B cell (primary cell): ENCODE measurements around the gene CD300LD. TPM values are rescaled to one million over a fixed set of nuclear protein-coding genes. Genes with fewer than 3 reads are reported as not detected.

ENCODE experiments used
- ATAC-seq: fragments of 200-7000 bp; cut with Tn5 transposase; one replicate; pipeline ENCODE4 v1.10.0; 2021; ENCODE audit warnings: low read depth, mild to moderate bottlenecking, moderate number of reproducible peaks, moderate library complexity
- CTCF ChIA-PET: fragments of 350-600 bp; sonication (Branson Sonifier 250); formaldehyde crosslinking; loops from one replicate; lab custom pipeline; 2021; ENCODE audit warnings: antibody characterized with exemption, inconsistent platforms; lab: Charles Lee
- POLR2A ChIA-PET: fragments of 350-600 bp; sonication (Branson Sonifier 250); formaldehyde crosslinking; loops from one replicate; lab custom pipeline; 2021; ENCODE audit warnings: antibody characterized with exemption; lab: Charles Lee
- DNase-seq: peaks from one replicate; pipeline ENCODE4 v3.0.0; 2013
- H2AFZ ChIP-seq: 2 replicates; pipeline ENCODE4 v1.6.1; 2012; ENCODE audit warnings: mild to moderate bottlenecking, low read depth, low read length; ENCODE audit not compliant: insufficient read depth, poor library complexity, severe bottlenecking
- H3K27ac ChIP-seq, 2 donors: 1 replicate in 1 of 2; 2 replicates in 1 of 2; pipeline ENCODE4 v1.5.1; 2012 to 2013; ENCODE audit warnings: low read length in 2 of 2, mild to moderate bottlenecking in 2 of 2, moderate library complexity in 1 of 2
- H3K27me3 ChIP-seq, 4 experiments: fragments of 200-600 bp in 1 of 4; sonication (generic) in 1 of 4; replicated peaks in 1 of 4; 1 replicate in 2 of 4; 2 replicates in 2 of 4; pipeline versions ENCODE4 v1.6.1 to v1.7.0; 2013 to 2016; ENCODE audit warnings: low read length in 3 of 4, mild to moderate bottlenecking in 2 of 4, mixed read lengths in 1 of 4, moderate library complexity in 1 of 4; ENCODE audit not compliant: insufficient read depth in 4 of 4, control insufficient read depth in 3 of 4; ENCODE audit errors: control extremely low read depth in 1 of 4
- H3K36me3 ChIP-seq, 2 experiments: replicated peaks in 1 of 2; 1 replicate in 1 of 2; 2 replicates in 1 of 2; pipeline versions ENCODE4 v1.6.1 to v1.7.1; 2013; ENCODE audit warnings: low read length in 1 of 2; ENCODE audit not compliant: insufficient read depth in 2 of 2, control insufficient read depth in 1 of 2; ENCODE audit errors: control extremely low read depth in 1 of 2, extremely low read depth in 1 of 2
- H3K4me1 ChIP-seq, 2 donors: fragments of 200-600 bp in 1 of 2; sonication (generic) in 1 of 2; 1 replicate in 1 of 2; 2 replicates in 1 of 2; pipeline versions ENCODE4 v1.5.1 to v1.6.1; 2013 to 2017; ENCODE audit warnings: low read length in 2 of 2; ENCODE audit not compliant: control insufficient read depth in 2 of 2, insufficient read depth in 2 of 2
- H3K4me2 ChIP-seq: replicated peaks from 2 replicates; pipeline ENCODE3; 2012; ENCODE audit warnings: mild to moderate bottlenecking, low read depth, low read length; ENCODE audit not compliant: poor library complexity, severe bottlenecking
- H3K4me3 ChIP-seq, 5 experiments: fragments of 200-600 bp in 1 of 5; sonication (generic) in 1 of 5; 1 replicate in 3 of 5; 2 replicates in 2 of 5; pipeline versions ENCODE4 v1.5.1 to v1.7.0; 2011 to 2016; ENCODE audit warnings: low read length in 4 of 5, mild to moderate bottlenecking in 4 of 5, low read depth in 2 of 5, control low read depth in 1 of 5, moderate library complexity in 1 of 5; ENCODE audit not compliant: insufficient read depth in 1 of 5; ENCODE audit errors: control extremely low read depth in 1 of 5, extremely low read depth in 1 of 5
- H3K79me2 ChIP-seq: fragments of 200-600 bp; sonication (generic); one replicate; pipeline ENCODE4 v1.6.0; 2016; ENCODE audit warnings: low read length; ENCODE audit not compliant: control insufficient read depth, insufficient read depth
- H3K9ac ChIP-seq: fragments of 200-600 bp; sonication (generic); 2 replicates; pipeline ENCODE4 v1.6.1; 2017; ENCODE audit warnings: mild to moderate bottlenecking, low read length, moderate library complexity
- H3K9me3 ChIP-seq, 3 donors: one replicate each; pipeline versions ENCODE4 v1.6.1 to v1.7.1; 2013; ENCODE audit warnings: low read length in 2 of 3; ENCODE audit not compliant: control insufficient read depth in 2 of 3, insufficient read depth in 1 of 3; ENCODE audit errors: control extremely low read depth in 1 of 3
- H4K20me1 ChIP-seq: 2 replicates; pipeline ENCODE4 v1.6.0; 2012; ENCODE audit warnings: mild to moderate bottlenecking, low read length; ENCODE audit not compliant: insufficient read depth, control insufficient read depth, poor library complexity, severe bottlenecking
- H3K27ac Mint-ChIP-seq: one replicate; pipeline ENCODE4 v1.8.0; 2021; ENCODE audit warnings: mixed read lengths
- H3K27me3 Mint-ChIP-seq: one replicate; pipeline ENCODE4 v1.8.0; 2021; ENCODE audit warnings: mixed read lengths
- H3K4me1 Mint-ChIP-seq: one replicate; pipeline ENCODE4 v1.8.0; 2021; ENCODE audit warnings: mixed read lengths
- H3K4me3 Mint-ChIP-seq: one replicate; pipeline ENCODE4 v1.8.0; 2021; ENCODE audit warnings: mixed read lengths
- H3K9me3 Mint-ChIP-seq: one replicate; pipeline ENCODE4 v1.8.0; 2022; ENCODE audit warnings: mixed read lengths; ENCODE audit not compliant: insufficient read depth
- CTCF ChIP-seq: fragments of 200-600 bp; IDR thresholded peaks from one replicate; pipeline ENCODE4 v1.8.0; 2022; ENCODE audit warnings: antibody characterized with exemption, mild to moderate bottlenecking
- EZH2 ChIP-seq: IDR thresholded peaks from 2 replicates; pipeline ENCODE4 v1.6.1; 2012; ENCODE audit warnings: borderline replicate concordance, low read depth, mild to moderate bottlenecking, moderate library complexity, low read length; ENCODE audit not compliant: insufficient read depth, poor library complexity, severe bottlenecking
- WGBS: methylation state at CpG from one replicate; pipeline ENCODE4 v1.1.5; 2013; ENCODE audit warnings: missing lambda C conversion rate; ENCODE audit not compliant: insufficient coverage; 5-methylcytosine and 5-hydroxymethylcytosine counted together
- intact Hi-C: fragments of 100-400 bp; cut with micrococcal nuclease; formaldehyde crosslinking; loops from one replicate; pipeline ENCODE4 v1.10.0; 2022
- polyA plus RNA-seq: library from polyadenylated mRNA; depleted of rRNA; stranded (reverse); fragments of >200 nt; gene quantifications from 2 replicates; pipeline ENCODE4 v1.2.3, GENCODE V29; 2012
- total RNA-seq, 2 donors: library from RNA; stranded (reverse); fragments of 120-200 nt in 1 of 2; gene quantifications; 1 replicate in 1 of 2; 2 replicates in 1 of 2; pipeline versions ENCODE4 v1.2.3 to v1.2.4, GENCODE V29; 2013 to 2022

Gene CD300LD
- total and polyA plus RNA-seq, 2 donors (not counting 1 experiment from before 2014, with no cell fraction given), result not detected

GRCh38 chr17:74547264-74547663, 44.8 kb downstream of the CD300LD start:
- Histone ChIP-seq H3K4me2 (no peak overlapping the region), H3K9ac (no peak overlapping the region), H3K79me2 (no peaks in the 10 kb centered on the region), H2AFZ (no peak overlapping the region), H3K27me3 (peaks cover 0 to 4% (median 1%) of the 10 kb centered on the region in 4 experiments), H4K20me1 (no peaks in the 10 kb centered on the region), H3K36me3 (no peaks in the 10 kb centered on the region), H3K27ac (no peak overlapping the region), H3K4me1 (peaks cover 4 to 19% of the 10 kb centered on the region in 2 donors), H3K9me3 (no peaks in the 10 kb centered on the region), H3K4me3 (no peak overlapping the region)
- 98% methylated on average over 7 of the region's 7 CpGs for WGBS
- TF ChIP-seq EZH2 (no peak), CTCF (no peak)
- no peak overlapping the region for H3K27ac Mint-ChIP-seq
- ChIA-PET CTCF (no interaction called here), POLR2A (no interaction called here)
- H3K27me3 Mint-ChIP-seq, result peaks cover 14% of the 10 kb centered on the region
- ATAC-seq, result no peak
- intact Hi-C loops, result no loop called here
- DNase-seq, result no peak
- no peak overlapping the region for H3K4me3 Mint-ChIP-seq
- H3K9me3 Mint-ChIP-seq, result no peaks in the 10 kb centered on the region
- H3K4me1 Mint-ChIP-seq, result peaks cover 3% of the 10 kb centered on the region

- Histone ChIP-seq H4K20me1 (no peaks in the 10 kb centered on the region), H2AFZ (no peak overlapping the region), H3K4me1 (peaks cover 4 to 19% of the 10 kb centered on the region in 2 donors), H3K36me3 (no peaks in the 10 kb centered on the region), H3K4me2 (no peak overlapping the region), H3K9me3 (no peaks in the 10 kb centered on the region), H3K27me3 (peaks cover 0 to 4% (median 1%) of the 10 kb centered on the region in 4 experiments), H3K79me2 (no peaks in the 10 kb centered on the region), H3K27ac (no peak overlapping the region), H3K9ac (no peak overlapping the region), H3K4me3 (no peak overlapping the region)
- ATAC-seq, result no peak
- intact Hi-C loops, result no loop called here
- ChIA-PET CTCF (interaction anchor here (1.2 kb wide), 1 partner anchor 14 kb away, joined by 3 read pairs; no protein-coding TSS in a partner anchor), POLR2A (no interaction called here)
- Mint-ChIP-seq H3K4me3 (no peak overlapping the region), H3K27me3 (peaks cover 19% of the 10 kb centered on the region), H3K4me1 (peaks cover 3% of the 10 kb centered on the region), H3K27ac (no peak overlapping the region), H3K9me3 (no peaks in the 10 kb centered on the region)
- WGBS, result 86% methylated on average over 6 of the region's 7 CpGs
- no peak for DNase-seq
- TF ChIP-seq EZH2 (no peak), CTCF (no peak)
Observed at GRCh38 chr17:74546586-74546985, 45.5 kb downstream of the CD300LD start.
